GM19395 (cell line): ENCODE results near the gene CRYBG2.
A peak's percentile ranks its signal among the peaks of the same experiment; 100 is the strongest.
"Not testable (repeated sequence)": the region's sequence is repeated elsewhere in the genome, so short reads cannot be mapped to it uniquely, and the experiment has no call there.

Experiments used
- ATAC-seq: cut with Tn5 transposase; IDR thresholded peaks from one replicate; pipeline ENCODE4 v1.9.1; 2021; ENCODE audit warnings: mild to moderate bottlenecking, moderate library complexity; ENCODE audit not compliant: unreplicated experiment

The CRYBG2 gene, protein sequence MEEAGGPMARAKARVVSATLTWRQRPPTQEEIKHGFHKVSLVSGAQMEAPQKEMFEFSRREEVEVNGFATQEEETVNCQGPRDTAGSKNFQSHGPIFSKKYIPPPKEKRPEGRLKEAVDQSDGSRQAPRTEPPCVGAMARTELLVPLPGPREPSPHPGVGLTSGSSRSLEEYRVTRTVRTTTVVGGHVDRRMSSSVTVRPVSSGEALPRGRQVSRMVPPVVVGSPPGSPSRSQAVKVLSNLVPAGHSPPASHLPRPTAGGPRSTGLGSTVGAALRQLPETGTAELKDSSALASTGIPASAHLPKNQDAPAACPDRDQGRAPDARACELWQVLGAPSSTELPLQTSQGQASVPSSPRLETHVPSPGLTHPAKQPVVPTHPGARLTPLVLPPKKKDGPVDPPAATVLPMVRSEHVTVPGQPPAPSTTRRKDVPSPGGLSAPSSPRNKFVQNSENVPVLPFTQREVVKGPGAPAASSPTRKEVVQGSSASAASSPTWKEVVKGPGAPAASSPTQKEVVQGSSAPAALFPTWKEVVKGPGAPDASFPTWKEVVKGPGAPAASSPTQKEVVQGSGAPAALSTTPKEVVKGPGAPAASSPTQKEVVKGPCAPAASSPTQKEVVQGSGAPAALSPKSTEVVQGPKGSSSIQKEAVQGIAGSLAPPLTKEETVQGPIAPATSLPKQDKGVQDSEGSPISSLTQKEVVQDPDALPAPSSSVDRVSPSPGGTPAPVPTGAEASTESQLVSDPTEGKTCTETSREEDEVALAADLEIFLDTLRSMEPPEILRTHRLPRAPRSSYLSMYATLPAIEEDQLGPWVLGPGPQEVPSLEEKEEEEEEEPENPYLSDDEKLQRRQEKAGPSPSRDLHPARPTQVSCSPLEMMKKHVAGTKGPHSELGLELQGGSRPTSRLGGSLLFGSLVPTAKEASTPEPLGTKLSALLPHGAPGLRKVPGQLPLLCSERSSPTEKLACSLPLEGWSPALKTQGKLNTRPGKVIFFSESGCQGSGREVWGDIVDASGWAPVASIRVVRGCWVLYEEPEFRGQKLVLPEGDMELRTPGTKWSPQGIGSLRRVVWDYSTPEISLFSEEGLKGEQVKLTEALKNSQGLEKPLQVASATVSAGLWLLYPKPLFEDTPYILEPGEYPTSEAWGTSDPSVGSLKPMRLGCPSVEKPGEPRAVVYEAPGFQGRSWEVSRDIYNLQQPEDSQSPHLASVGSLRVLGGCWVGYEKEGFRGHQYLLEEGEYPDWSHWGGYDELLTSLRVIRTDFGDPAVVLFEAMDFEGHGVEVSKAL (N-terminal part only)

DNA sequence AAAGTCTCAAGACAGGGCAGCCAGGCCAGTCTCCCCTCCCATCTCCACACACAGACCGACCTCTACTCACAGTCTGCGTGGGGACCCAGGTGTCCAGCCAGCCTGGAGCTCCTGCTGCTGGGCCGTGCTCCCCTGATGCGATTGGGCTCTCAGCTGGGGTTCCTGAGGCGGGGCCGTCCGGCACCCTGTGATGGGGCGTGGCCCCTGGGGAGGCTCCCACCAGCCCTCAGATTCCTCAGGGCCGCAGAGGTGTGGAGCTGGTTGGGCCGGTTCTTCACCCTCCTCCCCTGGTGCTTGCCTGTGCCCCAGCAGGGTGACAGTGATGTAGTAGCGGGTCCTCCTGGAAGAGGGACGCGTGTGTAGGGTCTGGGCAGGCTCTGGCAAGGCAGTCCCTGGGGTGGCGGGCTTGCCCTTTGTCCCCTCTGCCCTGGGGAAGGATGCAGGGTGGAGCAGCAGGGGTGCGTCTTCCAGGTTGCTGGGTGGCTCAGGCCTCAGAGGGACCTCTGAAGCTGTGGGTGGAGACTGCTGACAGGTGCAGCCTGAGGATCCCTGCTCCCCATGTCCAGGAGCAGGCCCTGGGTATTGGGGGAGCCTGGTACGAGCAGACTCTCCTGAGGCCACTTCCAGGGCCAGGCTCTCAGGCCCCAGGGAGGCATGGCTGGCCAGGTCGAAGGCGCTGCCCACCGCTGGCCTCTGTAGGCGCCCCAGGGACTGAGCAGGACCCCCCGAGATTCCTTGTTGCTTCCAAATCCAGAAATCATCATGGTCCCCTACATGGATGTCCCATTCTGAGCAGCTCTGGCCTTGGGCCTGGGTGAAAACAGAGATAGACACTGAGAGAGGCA is at the start of gene CRYBG2:
CRYBG2 (minus strand) TSS at position 155 of the 845 bp plus-strand sequence. CDS start 7,473 bp downstream, outside the sequence.
- ATAC-seq = no peak

- no peak for ATAC-seq
Measured at GRCh38 chr1:26403656-26404055, 49.7 kb upstream of the CRYBG2 start.

DNA sequence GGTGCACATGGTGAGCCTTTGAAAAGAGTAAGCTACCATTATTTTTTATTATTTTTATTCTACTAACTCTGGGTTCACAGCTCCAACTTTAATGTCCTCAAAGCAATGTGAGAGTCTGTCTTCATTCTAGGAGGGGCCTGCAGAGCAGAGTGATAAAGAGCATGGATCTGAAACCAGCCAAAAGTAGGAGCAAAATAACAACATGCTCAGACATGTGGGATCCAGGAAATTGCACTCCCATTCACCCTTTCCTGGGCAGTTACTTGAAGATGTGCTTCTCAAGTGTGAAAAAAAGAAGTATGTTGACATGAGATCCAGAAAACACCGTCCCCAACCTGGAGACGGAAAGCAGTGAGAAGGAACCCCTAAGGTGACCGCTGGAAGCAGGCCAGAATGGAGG is 48.0 kb upstream of the CRYBG2 start:
- ATAC-seq = no peak

DNA sequence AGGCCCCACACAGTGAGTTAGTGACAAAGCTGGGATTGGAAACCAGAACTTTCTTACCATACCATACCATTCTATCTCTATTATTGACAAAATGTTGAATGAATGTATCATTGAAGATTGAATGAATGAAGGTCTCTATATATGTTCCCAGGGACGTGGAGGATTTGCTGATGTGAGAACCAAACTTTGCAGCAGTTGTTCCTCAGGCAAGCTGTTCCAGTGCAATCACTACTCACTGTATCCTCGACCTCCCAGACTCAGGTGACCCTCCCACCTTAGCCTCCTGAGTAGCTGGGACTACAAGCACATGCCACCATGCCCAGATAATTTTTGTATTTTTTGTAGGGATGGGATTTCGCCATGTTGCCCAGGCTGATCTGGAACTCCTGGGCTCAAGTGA is 45.1 kb upstream of the CRYBG2 start:
- ATAC-seq = no peak

DNA sequence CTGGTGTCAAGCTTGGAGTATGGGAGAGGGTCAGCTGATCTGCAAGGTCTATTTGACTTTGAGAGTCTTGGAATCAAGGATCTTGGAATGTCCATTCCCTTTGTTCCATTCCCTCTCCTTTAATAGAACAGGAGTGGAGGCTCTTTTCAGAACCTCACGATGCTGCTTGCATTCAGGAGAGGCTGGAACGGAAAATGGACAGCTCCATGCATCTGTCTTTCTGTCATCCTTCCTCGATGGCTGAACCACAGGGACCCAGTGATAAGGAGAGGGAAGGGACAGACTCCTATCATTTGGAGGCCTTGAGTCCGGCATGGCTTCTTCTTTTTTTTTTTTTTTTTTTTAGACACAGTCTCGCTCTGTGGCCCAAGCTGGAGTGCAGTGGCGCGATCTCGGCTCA is 41.8 kb upstream of the CRYBG2 start:
- no peak for ATAC-seq

DNA sequence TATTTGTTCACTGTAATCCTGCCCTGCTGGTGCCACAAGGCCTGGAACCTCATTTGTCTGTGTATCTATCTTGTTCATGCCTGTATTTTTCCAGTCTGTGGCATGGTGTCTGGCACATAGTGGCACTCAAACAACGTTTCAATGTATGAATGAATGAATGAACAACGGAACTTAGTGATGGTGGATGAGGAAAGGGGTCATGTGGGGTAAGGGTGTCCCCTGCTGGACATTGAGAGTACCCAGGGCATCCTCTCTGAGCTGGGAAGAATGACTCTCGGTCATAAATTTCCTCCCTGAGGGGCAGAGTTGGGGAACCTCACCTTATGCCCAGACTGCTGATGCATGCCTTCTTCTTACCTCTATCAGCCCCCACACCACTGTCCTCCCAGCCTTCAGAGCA is 37.5 kb upstream of the CRYBG2 start:
- ATAC-seq = no peak

DNA sequence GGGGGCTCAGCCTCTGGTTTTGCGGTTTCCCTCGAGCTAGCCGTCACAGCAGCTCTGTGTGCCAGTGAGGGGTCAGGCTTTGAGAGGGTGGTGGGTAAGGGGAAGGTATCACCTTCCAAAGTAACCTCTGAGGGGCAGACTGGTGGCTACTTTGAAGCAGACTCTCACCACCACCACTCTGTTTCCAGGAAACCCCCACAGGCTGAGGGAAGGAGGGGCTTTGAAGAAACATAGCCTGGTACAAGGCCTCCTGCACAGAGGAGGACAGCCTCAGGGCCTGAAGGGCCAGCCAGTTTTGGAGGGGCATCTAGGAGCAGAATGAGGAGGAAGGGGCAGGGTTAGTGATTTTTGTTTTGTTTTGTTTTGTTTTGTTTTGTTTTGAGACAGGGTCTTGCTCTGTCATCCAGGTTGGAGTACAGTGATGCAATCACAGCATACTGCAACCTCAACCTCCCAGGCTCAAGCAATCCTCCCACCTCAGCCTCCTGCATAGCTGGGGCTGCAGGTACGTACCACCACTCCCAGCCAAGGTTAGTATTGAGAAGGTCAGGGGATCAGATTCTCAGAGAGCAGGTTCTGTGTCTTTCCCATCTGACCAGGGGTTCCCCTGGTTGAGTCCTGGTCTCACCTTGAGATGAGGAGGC is 35.8 kb upstream of the CRYBG2 start:
- no peak for ATAC-seq

GRCh38 chr1:26388791-26389445 is 35.0 kb upstream of the CRYBG2 start:
- ATAC-seq = no peak

DNA sequence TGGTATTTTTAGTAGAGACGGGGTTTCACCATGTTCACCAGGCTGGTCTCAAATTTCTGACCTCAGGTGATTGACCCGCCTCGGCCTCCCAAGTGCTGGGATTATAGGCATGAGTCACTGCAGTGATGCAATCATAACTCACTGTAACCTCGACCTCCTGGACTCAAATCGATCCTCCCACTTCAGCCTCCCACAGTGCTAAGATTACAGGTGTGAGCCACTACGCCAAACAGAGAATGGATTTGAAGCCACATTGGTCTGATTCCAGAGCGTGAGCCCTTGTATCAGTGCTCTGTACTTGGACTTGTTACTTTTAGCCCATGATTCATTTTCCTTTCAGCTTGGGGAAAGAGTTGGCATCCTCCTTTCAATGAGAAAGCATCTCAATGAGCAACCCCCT is 33.5 kb upstream of the CRYBG2 start:
- no peak for ATAC-seq

DNA sequence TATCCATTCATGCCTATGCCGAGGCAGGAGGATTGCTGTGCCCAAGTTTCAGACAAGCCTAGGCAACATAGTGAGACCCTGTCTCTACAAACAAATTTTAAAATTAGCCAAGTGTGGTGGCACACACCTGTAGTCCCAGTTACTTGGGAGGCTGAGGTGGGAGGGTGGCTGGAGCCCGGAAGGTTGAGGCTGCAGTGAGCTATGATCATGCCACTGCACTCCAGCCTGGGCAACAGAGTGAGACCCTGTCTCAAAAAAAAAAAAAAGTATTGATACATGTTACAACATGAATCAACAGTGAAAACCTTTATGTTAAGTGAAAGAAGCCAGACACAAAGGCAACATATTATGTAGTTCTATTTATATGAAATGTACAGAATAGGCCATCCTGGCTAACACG is 31.1 kb upstream of the CRYBG2 start:
- not testable (repeated sequence) for ATAC-seq

GRCh38 chr1:26384076-26384475 is 30.1 kb upstream of the CRYBG2 start:
- no peak for ATAC-seq

- no peak for ATAC-seq
Measured at GRCh38 chr1:26378879-26379251, 24.9 kb upstream of the CRYBG2 start.

DNA sequence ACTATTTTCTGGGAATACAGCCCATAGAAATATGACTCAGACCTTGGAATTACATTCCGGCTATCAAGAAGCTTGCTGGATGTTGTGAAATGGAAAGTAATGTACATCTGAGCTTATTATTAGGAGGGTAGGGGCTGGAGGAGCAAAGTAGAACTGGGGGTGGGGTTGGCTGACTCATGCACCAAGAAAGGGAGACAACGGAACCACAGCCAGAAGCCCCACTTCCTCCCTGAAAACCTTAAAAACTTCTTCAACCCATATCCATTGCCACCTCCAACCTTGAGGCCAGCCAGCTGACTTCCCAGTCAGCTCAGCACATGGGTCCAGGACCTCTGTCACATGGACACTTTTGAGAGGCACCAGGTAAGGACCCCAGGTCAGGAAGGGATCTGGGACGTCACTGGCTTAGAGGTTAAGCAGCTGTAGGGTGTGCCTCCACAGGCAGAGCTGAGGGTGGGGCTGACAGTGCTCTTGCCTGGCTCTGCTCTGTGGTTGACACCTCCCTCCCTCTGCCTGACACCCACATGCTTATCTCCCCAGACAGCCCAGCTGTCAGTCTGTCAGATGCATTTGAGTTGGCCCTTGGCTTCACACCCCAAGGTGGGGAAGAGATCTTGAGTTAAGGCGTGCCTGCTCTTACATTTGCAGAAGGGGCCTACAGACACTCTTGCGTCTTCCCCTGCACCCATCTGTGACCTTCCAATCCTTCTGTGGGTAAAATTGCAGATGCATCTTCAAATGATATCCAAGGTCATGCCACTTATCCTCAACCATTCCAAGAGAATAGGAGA is 24.4 kb upstream of the CRYBG2 start:
- peak; percentile 78 for ATAC-seq

- no peak for ATAC-seq
Measured at GRCh38 chr1:26376050-26376449, 22.1 kb upstream of the CRYBG2 start.

DNA sequence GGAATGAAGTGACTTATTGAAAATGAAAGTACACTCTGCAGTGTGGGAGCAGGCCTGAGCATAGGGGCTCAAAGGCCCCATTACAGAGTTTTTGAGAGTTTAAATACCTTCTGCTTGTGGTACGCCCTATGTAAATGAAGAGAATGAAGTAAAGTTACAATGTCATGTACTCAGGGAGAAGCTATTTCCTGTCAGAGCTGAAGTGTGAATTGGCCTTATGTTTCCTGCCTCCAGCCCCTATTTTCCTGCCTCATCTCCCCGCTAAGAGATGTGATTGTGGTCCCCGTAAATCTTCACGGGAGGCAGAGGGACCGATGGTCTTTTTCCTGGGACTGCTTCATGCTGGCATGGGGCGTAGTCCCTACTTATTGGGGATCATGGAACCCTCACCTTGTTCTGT is 21.2 kb upstream of the CRYBG2 start:
- no peak for ATAC-seq

DNA sequence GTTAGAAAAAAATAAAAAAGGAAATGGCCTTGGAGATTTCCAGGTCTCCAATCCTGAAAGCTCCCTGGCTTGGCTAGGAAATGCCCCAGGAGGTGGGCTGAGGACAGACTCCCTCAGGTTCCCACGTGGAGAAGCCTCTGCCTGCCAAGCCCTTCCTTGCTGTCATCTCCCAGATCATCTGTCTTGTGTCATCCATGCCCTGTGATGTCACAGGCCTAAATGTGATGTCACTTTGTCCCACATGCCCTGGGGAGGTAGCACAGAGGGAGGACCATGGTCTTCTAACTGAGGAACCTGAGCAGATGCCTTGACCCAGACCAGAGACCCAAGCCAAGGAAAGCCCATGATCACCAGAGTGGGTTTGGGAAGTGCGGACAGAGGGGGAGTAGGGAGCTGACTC is 20.4 kb upstream of the CRYBG2 start:
- not testable (repeated sequence) for ATAC-seq

GRCh38 chr1:26373789-26374188 is 19.9 kb upstream of the CRYBG2 start:
- no peak for ATAC-seq

DNA sequence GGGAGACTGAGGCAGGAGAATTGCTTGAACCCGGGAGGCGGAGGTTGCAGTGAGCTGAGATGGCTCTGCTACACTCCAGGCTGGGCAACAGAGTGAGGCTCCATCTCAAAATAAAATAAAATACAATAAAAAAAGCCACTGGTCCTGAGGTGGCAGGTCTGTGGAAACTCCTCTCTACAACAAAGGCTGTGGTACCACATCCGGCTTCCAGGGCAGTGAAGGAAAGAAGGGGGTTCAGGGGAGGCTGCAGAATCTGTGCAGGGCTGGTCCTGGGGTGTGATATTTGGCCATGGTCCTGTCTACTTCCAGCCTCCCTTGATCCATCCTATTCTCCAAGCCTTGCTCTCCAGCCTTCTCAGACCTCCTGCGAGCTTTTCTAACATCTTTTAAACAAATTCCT is 19.4 kb upstream of the CRYBG2 start:
- no peak for ATAC-seq
